ENCODE results near the gene ITGA7.
A peak's percentile ranks its signal among the peaks of the same experiment; 100 is the strongest.

DNA sequence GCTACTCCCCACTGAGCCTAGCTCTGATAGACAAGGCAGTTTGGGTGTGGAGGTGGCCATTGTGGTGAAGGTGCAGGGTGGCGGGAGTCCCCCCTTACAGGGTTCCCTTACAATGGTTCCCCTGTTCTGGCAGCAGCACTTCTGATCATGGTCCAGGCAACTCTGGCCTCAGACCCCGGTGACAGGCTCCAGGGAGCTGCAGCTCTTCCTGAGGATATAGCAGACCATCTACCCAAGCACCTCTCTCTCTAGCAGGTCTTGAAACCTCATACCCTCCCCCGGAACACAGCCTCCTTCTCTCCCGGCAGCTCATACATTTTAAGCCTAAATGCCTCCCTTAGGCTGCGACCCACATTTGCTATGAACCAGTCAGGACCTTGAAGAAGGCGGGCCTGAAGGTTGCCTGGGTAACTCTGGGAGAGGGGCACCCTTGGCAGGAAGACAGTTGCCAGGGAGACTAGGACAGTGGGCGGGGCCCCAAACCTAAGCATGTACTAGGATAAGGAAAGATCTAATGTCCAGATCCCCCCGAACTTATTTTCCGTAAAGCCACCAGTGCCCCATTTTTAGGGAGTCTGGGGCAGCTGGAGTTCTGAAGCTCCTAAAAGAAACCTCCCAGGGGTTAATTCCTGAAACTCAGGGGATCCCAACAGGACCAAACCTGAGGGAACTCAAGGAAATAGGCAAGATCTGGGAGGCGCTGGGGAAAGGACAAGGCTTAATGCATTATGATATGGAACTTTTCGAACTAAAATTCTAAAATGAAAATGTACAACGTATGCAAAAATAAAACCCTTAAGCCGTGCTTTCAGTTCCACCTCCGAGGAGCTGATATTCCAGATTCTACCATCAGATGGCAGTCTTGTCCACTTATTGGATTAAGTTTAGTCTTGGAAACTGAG is 30.7 kb upstream of the ITGA7 start:
- peak; percentile 90 for TF ChIP-seq CTCF (conservative IDR thresholded peaks at IDR 0.05; ENCODE audit: low read depth, low read length)
- TF ChIP-seq EZH2 (IDR thresholded peaks at IDR 0.05; ENCODE audit: borderline replicate concordance, low read depth, low read length, poor library complexity, severe bottlenecking): no peak
